DOHH2 (cell line): ENCODE data around the gene SERTAD2.

Experiments
- H3F3A ChIP-seq: fragments of 200-600 bp; sonication (generic), shearing (Covaris generic); 2 replicates; pipeline ENCODE4 v1.6.0; 2016; ENCODE audit warnings: antibody characterized with exemption, mild to moderate bottlenecking; ENCODE audit not compliant: control insufficient read depth, insufficient read depth
- H3K27ac ChIP-seq: fragments of 200-600 bp; sonication (generic); 2 replicates; pipeline ENCODE4 v1.5.1; 2014; ENCODE audit warnings: low read depth, mild to moderate bottlenecking, low read length, moderate library complexity
- H3K27me3 ChIP-seq: fragments of 200-600 bp; sonication (generic); 2 replicates; pipeline ENCODE4 v1.6.1; 2014; ENCODE audit warnings: mild to moderate bottlenecking, low read length, mixed read lengths; ENCODE audit not compliant: control insufficient read depth
- H3K36me3 ChIP-seq: fragments of 200-600 bp; sonication (generic); 2 replicates; pipeline ENCODE4 v1.6.1; 2014; ENCODE audit warnings: mild to moderate bottlenecking, low read length, moderate library complexity, mixed read lengths; ENCODE audit not compliant: control insufficient read depth
- H3K4me1 ChIP-seq: fragments of 200-600 bp; sonication (generic); 2 replicates; pipeline ENCODE4 v1.6.1; 2014; ENCODE audit warnings: mild to moderate bottlenecking, low read length, mixed read lengths; ENCODE audit not compliant: control insufficient read depth
- H3K4me2 ChIP-seq: fragments of 200-600 bp; sonication (generic); 2 replicates; pipeline ENCODE4 v1.6.0; 2014; ENCODE audit warnings: mild to moderate bottlenecking, low read length, moderate library complexity
- H3K4me3 ChIP-seq: fragments of 200-600 bp; sonication (generic); 2 replicates; pipeline ENCODE4 v1.5.1; 2014; ENCODE audit warnings: mild to moderate bottlenecking, low read length, mixed read lengths
- H3K79me2 ChIP-seq: fragments of 200-600 bp; sonication (generic); 2 replicates; pipeline ENCODE4 v1.6.1; 2014; ENCODE audit warnings: mild to moderate bottlenecking, low read length, mixed read lengths; ENCODE audit not compliant: control insufficient read depth
- H3K9me2 ChIP-seq: fragments of 200-600 bp; sonication (generic); replicated peaks from 2 replicates; pipeline ENCODE4 v1.6.1; 2014; ENCODE audit warnings: mild to moderate bottlenecking, low read length, mixed read lengths; ENCODE audit not compliant: control insufficient read depth
- H3K9me3 ChIP-seq: fragments of 200-600 bp; sonication (generic); 2 replicates; pipeline ENCODE4 v1.6.1; 2014; ENCODE audit warnings: antibody characterized with exemption, low read length, mixed read lengths; ENCODE audit not compliant: control insufficient read depth, insufficient read depth
- H4K20me1 ChIP-seq: fragments of 200-600 bp; sonication (generic); 2 replicates; pipeline ENCODE4 v1.6.0; 2014; ENCODE audit warnings: low read depth, mild to moderate bottlenecking, antibody characterized with exemption, low read length, moderate library complexity; ENCODE audit not compliant: control insufficient read depth, insufficient read depth
- CTCF ChIP-seq: fragments of 200-600 bp; sonication (generic); IDR thresholded peaks from one replicate; pipeline ENCODE4 v1.5.1; 2014; ENCODE audit warnings: antibody characterized with exemption, mild to moderate bottlenecking, low read depth, low read length; ENCODE audit not compliant: poor library complexity, severe bottlenecking
- EZH2phosphoT487 ChIP-seq: fragments of 200-600 bp; sonication (generic); IDR thresholded peaks from 2 replicates; pipeline ENCODE4 v1.6.1; 2017; ENCODE audit warnings: borderline replicate concordance, mild to moderate bottlenecking, antibody characterized with exemption, low read length, moderate library complexity, mixed read lengths

SERTAD2 gene

GRCh38 chr2:64678771-64679590, 25.3 kb upstream of the SERTAD2 start:
- no peaks in the 10 kb centered on the region for H3K9me3 ChIP-seq
- no peaks in the 10 kb centered on the region for H3K36me3 ChIP-seq
- no peaks in the 10 kb centered on the region for H4K20me1 ChIP-seq
- H3K4me2 ChIP-seq: no peak overlapping the region
- H3K27me3 ChIP-seq: no peaks in the 10 kb centered on the region
- no peak overlapping the region for H3K27ac ChIP-seq
- no peak overlapping the region for H3K4me3 ChIP-seq
- no peak for TF ChIP-seq CTCF
- no peak for TF ChIP-seq EZH2phosphoT487
- H3F3A ChIP-seq: peaks cover 10% of the 10 kb centered on the region; the same call in 1 of the 2 replicates
- no peaks in the 10 kb centered on the region; the same call in 1 of the 2 replicates for H3K79me2 ChIP-seq
- no peaks in the 10 kb centered on the region for H3K9me2 ChIP-seq
- peaks cover 24% of the 10 kb centered on the region for H3K4me1 ChIP-seq

- Histone ChIP-seq H3K27ac (no peak overlapping the region), H3K79me2 (no peaks in the 10 kb centered on the region; the same call in 1 of the 2 replicates), H3K9me2 (no peaks in the 10 kb centered on the region), H3K4me3 (no peak overlapping the region), H3K36me3 (no peaks in the 10 kb centered on the region), H3K9me3 (no peaks in the 10 kb centered on the region), H3K4me1 (peaks cover 29% of the 10 kb centered on the region), H3F3A (peaks cover 10% of the 10 kb centered on the region; the same call in 1 of the 2 replicates), H3K27me3 (no peaks in the 10 kb centered on the region), H3K4me2 (no peak overlapping the region), H4K20me1 (no peaks in the 10 kb centered on the region)
- TF ChIP-seq EZH2phosphoT487 (no peak), CTCF (no peak)
Measured at GRCh38 chr2:64677530-64677929, 23.8 kb upstream of the SERTAD2 start.

- Histone ChIP-seq H3K27ac (no peak overlapping the region), H3F3A (peaks cover 3% of the 10 kb centered on the region; the same call in 1 of the 2 replicates)
Measured at GRCh38 chr2:64675860-64676259, 22.1 kb upstream of the SERTAD2 start.

More at GRCh38 chr2:64675860-64676259, 22.1 kb upstream of the SERTAD2 start:
- no peaks in the 10 kb centered on the region for H3K36me3 ChIP-seq
- no peaks in the 10 kb centered on the region for H3K9me2 ChIP-seq
- no peak overlapping the region for H3K4me3 ChIP-seq
- H3K27me3 ChIP-seq: no peaks in the 10 kb centered on the region
- TF ChIP-seq EZH2phosphoT487 (no peak), CTCF (no peak)
- no peaks in the 10 kb centered on the region for H3K79me2 ChIP-seq
- no peaks in the 10 kb centered on the region for H4K20me1 ChIP-seq
- peaks cover 22% of the 10 kb centered on the region for H3K4me1 ChIP-seq
- H3K4me2 ChIP-seq: no peak overlapping the region
- no peaks in the 10 kb centered on the region for H3K9me3 ChIP-seq
